K562 (cell line): ENCODE results near the gene ZNF45. TPM values are rescaled to one million over a fixed set of nuclear protein-coding genes. Genes with fewer than 3 reads are reported as not detected.

Experiments used
- ATAC-seq: fragments of 200-7000 bp; cut with Tn5 transposase; 3 replicates; pipeline ENCODE4 v1.9.1; 2020; ENCODE audit warnings: moderate library complexity
- BruUV-seq: library from RNA; stranded (reverse); fragments of 400-500 nt; replicated peaks from 2 replicates; lab custom pipeline; 2021; lab: Mats Ljungman, UMichigan
- CTCF ChIA-PET: fragments of 300-600 bp; formaldehyde crosslinking; extraction: SDS; loops from one replicate; lab custom pipeline; 2021; ENCODE audit warnings: low intra/inter-chr PET ratio; lab: Yijun Ruan, JAX
- POLR2A ChIA-PET: fragments of 300-600, 350-650 bp; sonication (Branson Sonifier 250); formaldehyde crosslinking; extraction: SDS; loops from one replicate; lab custom pipeline; 2021; ENCODE audit warnings: antibody characterized with exemption, inconsistent platforms; lab: Yijun Ruan, JAX
- DNase-seq, 4 experiments: peaks; one replicate each; pipeline versions ENCODE4 v3.0.0 to v3.0.0-alpha.2; 2011 to 2018; ENCODE audit warnings: low spot score in 3 of 4, mixed read lengths in 3 of 4; ENCODE audit errors: extremely low read depth in 1 of 4
- FAIRE-seq: peaks from 2 replicates; lab custom pipeline; 2011; peaks lifted over from hg19 to GRCh38; lab: Jason Lieb, UNC
- H2AFZ ChIP-seq: 2 replicates; pipeline ENCODE4 v1.6.0; 2011; ENCODE audit warnings: low read depth, low read length, control low read depth, inconsistent platforms
- H3K27ac ChIP-seq: fragments of 200-600 bp; 3 replicates; pipeline ENCODE4 v1.8.0; 2011; ENCODE audit warnings: low read depth, mild to moderate bottlenecking, control low read depth, inconsistent platforms, low read length, moderate library complexity, mixed read lengths; ENCODE audit errors: extremely low read depth
- H3K27me3 ChIP-seq, 2 experiments: fragments of 300-600 bp in 1 of 2; 2 replicates in 1 of 2; 3 replicates in 1 of 2; pipeline versions ENCODE4 v1.6.0 to v1.8.0; 2011; ENCODE audit warnings: inconsistent platforms in 2 of 2, low read length in 2 of 2, mild to moderate bottlenecking in 1 of 2, mixed read lengths in 1 of 2, moderate library complexity in 1 of 2; ENCODE audit not compliant: control insufficient read depth in 2 of 2, insufficient read depth in 2 of 2
- H3K36me3 ChIP-seq: fragments of 300-600 bp; 3 replicates; pipeline ENCODE4 v1.8.0; 2011; ENCODE audit warnings: mild to moderate bottlenecking, low read length, inconsistent platforms; ENCODE audit not compliant: control insufficient read depth, insufficient read depth
- H3K4me1 ChIP-seq, 2 experiments: fragments of 200-600 bp in 1 of 2; replicated peaks in 1 of 2; 2 replicates in 1 of 2; 3 replicates in 1 of 2; pipeline versions ENCODE4 v1.5.1 to v1.8.0; 2011; ENCODE audit warnings: inconsistent platforms in 2 of 2, low read length in 2 of 2, mild to moderate bottlenecking in 1 of 2, mixed read lengths in 1 of 2, moderate library complexity in 1 of 2; ENCODE audit not compliant: control insufficient read depth in 2 of 2, insufficient read depth in 2 of 2
- H3K4me2 ChIP-seq: 2 replicates; pipeline ENCODE4 v1.6.1; 2011; ENCODE audit warnings: low read length, control low read depth, inconsistent platforms, mixed read lengths; ENCODE audit not compliant: insufficient read depth
- H3K4me3 ChIP-seq: fragments of 200-600 bp; sonication (generic), shearing (Covaris generic); 2 replicates; pipeline ENCODE4 v1.5.1; 2016; ENCODE audit warnings: control low read depth, inconsistent platforms
- H3K79me2 ChIP-seq: fragments of 200-600 bp; 3 replicates; pipeline ENCODE4 v1.8.0; 2011; ENCODE audit warnings: low read length, inconsistent platforms; ENCODE audit not compliant: control insufficient read depth, insufficient read depth
- H3K9ac ChIP-seq, 2 experiments: 2 replicates each; pipeline versions ENCODE4 v1.6.0 to v1.6.1; 2011; ENCODE audit warnings: low read depth in 2 of 2, low read length in 2 of 2, control low read depth in 1 of 2, inconsistent platforms in 1 of 2, mild to moderate bottlenecking in 1 of 2, mixed read lengths in 1 of 2; ENCODE audit not compliant: insufficient read depth in 1 of 2
- H3K9me1 ChIP-seq: one replicate; pipeline ENCODE4 v1.6.0; 2011; ENCODE audit warnings: inconsistent platforms, mild to moderate bottlenecking, low read length, moderate library complexity; ENCODE audit not compliant: control insufficient read depth, insufficient read depth
- H3K9me3 ChIP-seq: replicated peaks from 2 replicates; pipeline ENCODE4 v1.5.1; 2011; ENCODE audit warnings: low read depth, low read length, inconsistent platforms; ENCODE audit not compliant: control insufficient read depth, insufficient read depth
- H4K20me1 ChIP-seq: replicated peaks from 2 replicates; pipeline ENCODE4 v1.6.1; 2011; ENCODE audit warnings: low read length, inconsistent platforms, mixed read lengths; ENCODE audit not compliant: control insufficient read depth, insufficient read depth
- CBX5 ChIP-seq: IDR thresholded peaks from 2 replicates; pipeline ENCODE4 v1.6.1; 2014; ENCODE audit warnings: low read depth, borderline replicate concordance
- ZNF354B ChIP-seq: fragments of 250-450 bp; sonication (Bioruptor Pico); IDR thresholded peaks from 2 replicates; pipeline ENCODE4 v1.4.0; 2020
- ZNF75A ChIP-seq: fragments of 450-650 bp; formaldehyde crosslinking; IDR thresholded peaks from 2 replicates; pipeline ENCODE4 v1.4.0; 2020; ENCODE audit warnings: mild to moderate bottlenecking
- WGBS: fragments of 100-300 bp; shearing (Covaris generic); methylation state at CpG from one replicate; pipeline ENCODE4 v1.1.6; 2016; ENCODE audit warnings: low coverage, mixed read lengths; ENCODE audit not compliant: insufficient coverage; ENCODE audit errors: missing lambda C conversion rate; 5-methylcytosine and 5-hydroxymethylcytosine counted together
- in situ Hi-C: fragments of 300-500 bp; cut with MboI; formaldehyde crosslinking; loops from 4 replicates; pipeline ENCODE4 v1.15.0; 2018; ENCODE audit warnings: inconsistent platforms, mixed read lengths
- intact Hi-C: fragments of 100-400 bp; cut with micrococcal nuclease; formaldehyde crosslinking; loops from 2 replicates; pipeline ENCODE4 v1.14.2; 2022
- polyA plus RNA-seq, 8 experiments: library from polyadenylated mRNA; depleted of rRNA in 4 of 8; stranded (reverse) in 5 of 8; unstranded in 3 of 8; fragments of >200 nt; fragmentation: Nextera tagmentation in 2 of 8; fragmentation: Illumina TruSeq in 1 of 8; extraction: Ambion mirVana in 2 of 8; extraction: Trizol in 1 of 8; gene quantifications; 2 replicates each; pipeline versions ENCODE4 v1.2.1 to v1.2.3, GENCODE V29; 2011 to 2014; ENCODE audit warnings: inconsistent platforms in 1 of 8, missing spikeins in 1 of 8
- total RNA-seq, 7 experiments: library from RNA; depleted of rRNA in 6 of 7; stranded (reverse); fragments of >200 nt in 6 of 7; fragmentation: Illumina TruSeq in 2 of 7; extraction: Trizol in 2 of 7; gene quantifications; 2 replicates each; pipeline versions ENCODE4 v1.2.1 to v1.2.3, GENCODE V29; 2011 to 2021; ENCODE audit warnings: low replicate concordance in 1 of 7
- TF ChIP-seq, protein P1 (sequence below): fragments of 450-650 bp; IDR thresholded peaks from 2 replicates; pipeline ENCODE4 v1.6.1; 2016; ENCODE audit warnings: mild to moderate bottlenecking, moderate library complexity
- TF ChIP-seq, protein P2 (sequence below): sonication (generic); formaldehyde crosslinking; IDR thresholded peaks from 2 replicates; pipeline ENCODE4 v1.8.0; 2022; ENCODE audit warnings: missing genetic modification reagents, mild to moderate bottlenecking, moderate library complexity, borderline replicate concordance

Gene ZNF45
- total and polyA plus RNA-seq, 9 of the 15 experiments (the other 6 are each of a cell fraction or from before 2014, with no cell fraction given): 2.6 to 10.6 (median 9.4) TPM

DNA sequence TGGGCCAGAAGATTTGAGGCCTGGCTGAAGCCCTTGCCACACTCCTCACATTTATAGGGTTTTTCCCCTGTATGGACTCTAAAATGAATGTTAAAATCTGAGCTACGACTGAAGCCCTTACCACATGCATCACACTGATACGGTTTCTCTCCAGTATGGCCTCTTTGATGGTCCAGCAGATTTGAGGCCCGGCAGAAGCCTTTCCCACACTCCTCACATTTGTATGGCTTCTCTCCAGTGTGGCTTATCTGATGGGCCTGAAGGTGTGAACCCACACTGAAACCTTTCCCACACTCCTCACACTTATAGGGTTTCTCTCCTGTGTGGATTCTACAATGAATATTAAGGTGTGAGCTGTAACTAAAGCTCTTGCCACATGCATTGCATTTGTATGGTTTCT, 21.0 kb downstream of the ZNF45 start:
- H3K9me1 ChIP-seq: no peaks in the 10 kb centered on the region
- FAIRE-seq: no peak
- ChIA-PET POLR2A (interaction anchor here (0.9 to 1.4 kb wide), 2 partner anchors 13 to 21 kb away, joined by 4 read pairs; partner anchors contain the start of gene ZNF45), CTCF (no interaction called here)
- no peak overlapping the region for H3K27ac ChIP-seq
- H3K4me3 ChIP-seq: no peak overlapping the region
- no peak for DNase-seq
- no peak overlapping the region for H3K4me2 ChIP-seq
- ATAC-seq: no peak
- H3K9ac ChIP-seq: no peak overlapping the region
- in situ Hi-C loops: no loop called here
- no peak overlapping the region for H2AFZ ChIP-seq
- no peaks in the 10 kb centered on the region for H3K79me2 ChIP-seq
- H3K36me3 ChIP-seq: peaks cover 42% of the 10 kb centered on the region
- no TSS peak for BruUV-seq
- intact Hi-C loops: no loop called here
- H4K20me1 ChIP-seq: no peaks in the 10 kb centered on the region
- H3K4me1 ChIP-seq: no peaks in the 10 kb centered on the region
- WGBS: 33% methylated on average over 3 of the region's 3 CpGs
- H3K9me3 ChIP-seq: peaks cover 16% of the 10 kb centered on the region
- H3K27me3 ChIP-seq: no peaks in the 10 kb centered on the region
- no peak for TF ChIP-seq ZNF354B
- TF ChIP-seq, protein P1, sequence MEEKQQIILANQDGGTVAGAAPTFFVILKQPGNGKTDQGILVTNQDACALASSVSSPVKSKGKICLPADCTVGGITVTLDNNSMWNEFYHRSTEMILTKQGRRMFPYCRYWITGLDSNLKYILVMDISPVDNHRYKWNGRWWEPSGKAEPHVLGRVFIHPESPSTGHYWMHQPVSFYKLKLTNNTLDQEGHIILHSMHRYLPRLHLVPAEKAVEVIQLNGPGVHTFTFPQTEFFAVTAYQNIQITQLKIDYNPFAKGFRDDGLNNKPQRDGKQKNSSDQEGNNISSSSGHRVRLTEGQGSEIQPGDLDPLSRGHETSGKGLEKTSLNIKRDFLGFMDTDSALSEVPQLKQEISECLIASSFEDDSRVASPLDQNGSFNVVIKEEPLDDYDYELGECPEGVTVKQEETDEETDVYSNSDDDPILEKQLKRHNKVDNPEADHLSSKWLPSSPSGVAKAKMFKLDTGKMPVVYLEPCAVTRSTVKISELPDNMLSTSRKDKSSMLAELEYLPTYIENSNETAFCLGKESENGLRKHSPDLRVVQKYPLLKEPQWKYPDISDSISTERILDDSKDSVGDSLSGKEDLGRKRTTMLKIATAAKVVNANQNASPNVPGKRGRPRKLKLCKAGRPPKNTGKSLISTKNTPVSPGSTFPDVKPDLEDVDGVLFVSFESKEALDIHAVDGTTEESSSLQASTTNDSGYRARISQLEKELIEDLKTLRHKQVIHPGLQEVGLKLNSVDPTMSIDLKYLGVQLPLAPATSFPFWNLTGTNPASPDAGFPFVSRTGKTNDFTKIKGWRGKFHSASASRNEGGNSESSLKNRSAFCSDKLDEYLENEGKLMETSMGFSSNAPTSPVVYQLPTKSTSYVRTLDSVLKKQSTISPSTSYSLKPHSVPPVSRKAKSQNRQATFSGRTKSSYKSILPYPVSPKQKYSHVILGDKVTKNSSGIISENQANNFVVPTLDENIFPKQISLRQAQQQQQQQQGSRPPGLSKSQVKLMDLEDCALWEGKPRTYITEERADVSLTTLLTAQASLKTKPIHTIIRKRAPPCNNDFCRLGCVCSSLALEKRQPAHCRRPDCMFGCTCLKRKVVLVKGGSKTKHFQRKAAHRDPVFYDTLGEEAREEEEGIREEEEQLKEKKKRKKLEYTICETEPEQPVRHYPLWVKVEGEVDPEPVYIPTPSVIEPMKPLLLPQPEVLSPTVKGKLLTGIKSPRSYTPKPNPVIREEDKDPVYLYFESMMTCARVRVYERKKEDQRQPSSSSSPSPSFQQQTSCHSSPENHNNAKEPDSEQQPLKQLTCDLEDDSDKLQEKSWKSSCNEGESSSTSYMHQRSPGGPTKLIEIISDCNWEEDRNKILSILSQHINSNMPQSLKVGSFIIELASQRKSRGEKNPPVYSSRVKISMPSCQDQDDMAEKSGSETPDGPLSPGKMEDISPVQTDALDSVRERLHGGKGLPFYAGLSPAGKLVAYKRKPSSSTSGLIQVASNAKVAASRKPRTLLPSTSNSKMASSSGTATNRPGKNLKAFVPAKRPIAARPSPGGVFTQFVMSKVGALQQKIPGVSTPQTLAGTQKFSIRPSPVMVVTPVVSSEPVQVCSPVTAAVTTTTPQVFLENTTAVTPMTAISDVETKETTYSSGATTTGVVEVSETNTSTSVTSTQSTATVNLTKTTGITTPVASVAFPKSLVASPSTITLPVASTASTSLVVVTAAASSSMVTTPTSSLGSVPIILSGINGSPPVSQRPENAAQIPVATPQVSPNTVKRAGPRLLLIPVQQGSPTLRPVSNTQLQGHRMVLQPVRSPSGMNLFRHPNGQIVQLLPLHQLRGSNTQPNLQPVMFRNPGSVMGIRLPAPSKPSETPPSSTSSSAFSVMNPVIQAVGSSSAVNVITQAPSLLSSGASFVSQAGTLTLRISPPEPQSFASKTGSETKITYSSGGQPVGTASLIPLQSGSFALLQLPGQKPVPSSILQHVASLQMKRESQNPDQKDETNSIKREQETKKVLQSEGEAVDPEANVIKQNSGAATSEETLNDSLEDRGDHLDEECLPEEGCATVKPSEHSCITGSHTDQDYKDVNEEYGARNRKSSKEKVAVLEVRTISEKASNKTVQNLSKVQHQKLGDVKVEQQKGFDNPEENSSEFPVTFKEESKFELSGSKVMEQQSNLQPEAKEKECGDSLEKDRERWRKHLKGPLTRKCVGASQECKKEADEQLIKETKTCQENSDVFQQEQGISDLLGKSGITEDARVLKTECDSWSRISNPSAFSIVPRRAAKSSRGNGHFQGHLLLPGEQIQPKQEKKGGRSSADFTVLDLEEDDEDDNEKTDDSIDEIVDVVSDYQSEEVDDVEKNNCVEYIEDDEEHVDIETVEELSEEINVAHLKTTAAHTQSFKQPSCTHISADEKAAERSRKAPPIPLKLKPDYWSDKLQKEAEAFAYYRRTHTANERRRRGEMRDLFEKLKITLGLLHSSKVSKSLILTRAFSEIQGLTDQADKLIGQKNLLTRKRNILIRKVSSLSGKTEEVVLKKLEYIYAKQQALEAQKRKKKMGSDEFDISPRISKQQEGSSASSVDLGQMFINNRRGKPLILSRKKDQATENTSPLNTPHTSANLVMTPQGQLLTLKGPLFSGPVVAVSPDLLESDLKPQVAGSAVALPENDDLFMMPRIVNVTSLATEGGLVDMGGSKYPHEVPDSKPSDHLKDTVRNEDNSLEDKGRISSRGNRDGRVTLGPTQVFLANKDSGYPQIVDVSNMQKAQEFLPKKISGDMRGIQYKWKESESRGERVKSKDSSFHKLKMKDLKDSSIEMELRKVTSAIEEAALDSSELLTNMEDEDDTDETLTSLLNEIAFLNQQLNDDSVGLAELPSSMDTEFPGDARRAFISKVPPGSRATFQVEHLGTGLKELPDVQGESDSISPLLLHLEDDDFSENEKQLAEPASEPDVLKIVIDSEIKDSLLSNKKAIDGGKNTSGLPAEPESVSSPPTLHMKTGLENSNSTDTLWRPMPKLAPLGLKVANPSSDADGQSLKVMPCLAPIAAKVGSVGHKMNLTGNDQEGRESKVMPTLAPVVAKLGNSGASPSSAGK: 0 out of 2 replicates have a peak, but pooled peaks have one; percentile 20
- TF ChIP-seq, protein P2, sequence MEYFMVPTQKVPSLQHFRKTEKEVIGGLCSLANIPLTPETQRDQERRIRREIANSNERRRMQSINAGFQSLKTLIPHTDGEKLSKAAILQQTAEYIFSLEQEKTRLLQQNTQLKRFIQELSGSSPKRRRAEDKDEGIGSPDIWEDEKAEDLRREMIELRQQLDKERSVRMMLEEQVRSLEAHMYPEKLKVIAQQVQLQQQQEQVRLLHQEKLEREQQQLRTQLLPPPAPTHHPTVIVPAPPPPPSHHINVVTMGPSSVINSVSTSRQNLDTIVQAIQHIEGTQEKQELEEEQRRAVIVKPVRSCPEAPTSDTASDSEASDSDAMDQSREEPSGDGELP (CRISPR knock-in tag): no peak
- TF ChIP-seq ZNF75A (CRISPR knock-in tag): peak; percentile 91
- TF ChIP-seq CBX5: 0 out of 2 replicates have a peak, but pooled peaks have one; percentile 50
